Fibroblast of upper back skin (primary cell): Measurements from ENCODE around the gene RPS13.
A peak's percentile ranks its signal among the peaks of the same experiment; 100 is the strongest.
"Not testable (repeated sequence)": the region's sequence is repeated elsewhere in the genome, so short reads cannot be mapped to it uniquely, and the experiment has no call there.

ENCODE experiments used
- DNase-seq: peaks from one replicate; pipeline ENCODE4 v3.0.0-alpha.2; 2013

Gene RPS13

GRCh38 chr11:17077520-17078401 is at the start of gene RPS13:
Gene RPS13 (minus strand): TSS chr11:17077667. CDS start chr11:17077641, 26 bp downstream.
- DNase-seq = peak; percentile 99

- DNase-seq = no peak
Observed at GRCh38 chr11:17121981-17122380, 44.5 kb upstream of the RPS13 start.

GRCh38 chr11:17117262-17117661 is 39.8 kb upstream of the RPS13 start:
- DNase-seq = no peak

GRCh38 chr11:17116117-17116516 is 38.6 kb upstream of the RPS13 start:
- DNase-seq = no peak

- not testable (repeated sequence) for DNase-seq
Observed at GRCh38 chr11:17107745-17108144, 30.3 kb upstream of the RPS13 start.

- not testable (repeated sequence) for DNase-seq
Observed at GRCh38 chr11:17105404-17106040, 28.1 kb upstream of the RPS13 start.

- DNase-seq = no peak
Observed at GRCh38 chr11:17102462-17102861, 25.0 kb upstream of the RPS13 start.

- DNase-seq = no peak
Observed at GRCh38 chr11:17098658-17099057, 21.2 kb upstream of the RPS13 start.

- DNase-seq = no peak
Observed at GRCh38 chr11:17098038-17098437, 20.6 kb upstream of the RPS13 start.

- not testable (repeated sequence) for DNase-seq
Observed at GRCh38 chr11:17085976-17086375, 8.5 kb upstream of the RPS13 start.

GRCh38 chr11:17077240-17077519 is 287 bp downstream of the RPS13 start:
- no peak for DNase-seq

- DNase-seq = no peak
Observed at GRCh38 chr11:17076517-17077239, 789 bp downstream of the RPS13 start.

- DNase-seq = no peak
Observed at GRCh38 chr11:17075506-17075905, 2.0 kb downstream of the RPS13 start.

GRCh38 chr11:17073370-17074027 is 4.0 kb downstream of the RPS13 start:
- no peak for DNase-seq

- DNase-seq = no peak
Observed at GRCh38 chr11:17067417-17067816, 10.1 kb downstream of the RPS13 start.

GRCh38 chr11:17066691-17067090 is 10.8 kb downstream of the RPS13 start:
- DNase-seq = no peak

GRCh38 chr11:17063171-17064002 is 14.1 kb downstream of the RPS13 start:
- peak; percentile 36 for DNase-seq

GRCh38 chr11:17051146-17051545 is 26.3 kb downstream of the RPS13 start:
- DNase-seq = not testable (repeated sequence)

- DNase-seq = not testable (repeated sequence)
Observed at GRCh38 chr11:17048491-17048890, 29.0 kb downstream of the RPS13 start.

- DNase-seq = no peak
Observed at GRCh38 chr11:17046690-17047089, 30.8 kb downstream of the RPS13 start.

- no peak for DNase-seq
Observed at GRCh38 chr11:17036666-17037658, 40.5 kb downstream of the RPS13 start.
